ENCODE results near the gene ACTR6. TPM values are rescaled to one million over a fixed set of nuclear protein-coding genes. Genes with fewer than 3 reads are reported as not detected.
"Not testable (repeated sequence)": the region's sequence is repeated elsewhere in the genome, so short reads cannot be mapped to it uniquely, and the experiment has no call there.

Gene ACTR6
- total and polyA plus RNA-seq, 7 experiments from 2014 or later, result 24.1 to 46.8 (median 40.2) TPM

- Histone ChIP-seq H3K4me3 (ENCODE audit: low read length) (no peak overlapping the region), H3K27me3 (ENCODE audit: control insufficient read depth in 2 of 2, insufficient read depth in 2 of 2, low read length in 2 of 2) (no peaks in the 10 kb centered on the region), H3K4me1 (ENCODE audit: control insufficient read depth in 2 of 2, insufficient read depth in 2 of 2, low read length in 2 of 2) (no peaks in the 10 kb centered on the region), H3K9me3 (ENCODE audit: control insufficient read depth in 2 of 3, low read length in 3 of 3) (no peaks in the 10 kb centered on the region), H3K27ac (ENCODE audit: low read depth, low read length) (no peak overlapping the region), H3K36me3 (ENCODE audit: control insufficient read depth in 2 of 3, insufficient read depth in 3 of 3, low read length in 3 of 3) (no peaks in the 10 kb centered on the region)
- ChIA-PET POLR2A (no interaction called here), CTCF (no interaction called here)
- Mint-ChIP-seq H3K9me3 (no peaks in the 10 kb centered on the region), H3K4me3 (no peak overlapping the region), H3K36me3 (peaks cover 0 to 7% (median 0%) of the 10 kb centered on the region in 5 donors), H3K27me3 (no peaks in the 10 kb centered on the region), H3K4me1 (no peaks in the 10 kb centered on the region), H3K27ac (peak overlapping the region in 1 of 9 donors; percentile 22)
- no peak for ATAC-seq
- DNase-seq, result no peak
- intact Hi-C loops (cut with micrococcal nuclease), result no loop called here
These were observed 51.3 kb downstream of the ACTR6 start for GRCh38 chr12:100251917-100252316.

- DNase-seq, result no peak
- no peak overlapping the region for H3K27ac ChIP-seq (ENCODE audit: low read depth, low read length)
- Mint-ChIP-seq H3K9me3 (peaks cover 0 to 5% (median 0%) of the 10 kb centered on the region in 11 donors), H3K27ac (no peak overlapping the region), H3K4me3 (no peak overlapping the region), H3K27me3 (no peaks in the 10 kb centered on the region), H3K36me3 (peaks cover 0 to 14% (median 4%) of the 10 kb centered on the region in 5 donors), H3K4me1 (peaks cover 0 to 8% (median 6%) of the 10 kb centered on the region in 7 donors)
- ChIA-PET POLR2A (no interaction called here), CTCF (no interaction called here)
- intact Hi-C loops (cut with micrococcal nuclease), result no loop called here
- no peaks in the 10 kb centered on the region for H3K4me1 ChIP-seq (ENCODE audit: control insufficient read depth in 2 of 2, insufficient read depth in 2 of 2, low read length in 2 of 2)
- H3K27me3 ChIP-seq (ENCODE audit: control insufficient read depth in 2 of 2, insufficient read depth in 2 of 2, low read length in 2 of 2), result no peaks in the 10 kb centered on the region
- H3K36me3 ChIP-seq (ENCODE audit: control insufficient read depth in 2 of 3, insufficient read depth in 3 of 3, low read length in 3 of 3), result no peaks in the 10 kb centered on the region
- ATAC-seq, result no peak
- no peaks in the 10 kb centered on the region for H3K9me3 ChIP-seq (ENCODE audit: control insufficient read depth in 2 of 3, low read length in 3 of 3)
- no peak overlapping the region for H3K4me3 ChIP-seq (ENCODE audit: low read length)
These were observed 52.8 kb downstream of the ACTR6 start for GRCh38 chr12:100253437-100253836.

- no peak overlapping the region for H3K4me3 ChIP-seq (ENCODE audit: low read length)
- ChIA-PET CTCF (no interaction called here), POLR2A (interaction anchor here (1.0 kb wide), 1 partner anchor 54 kb away, joined by 3 read pairs; the partner anchor contains the start of gene ACTR6)
- Mint-ChIP-seq H3K36me3 (peaks cover 0 to 10% (median 4%) of the 10 kb centered on the region in 5 donors), H3K27ac (peak overlapping the region in 1 of 9 donors; percentile 47), H3K4me1 (peaks cover 0 to 15% (median 6%) of the 10 kb centered on the region in 7 donors), H3K9me3 (peaks cover 0 to 5% (median 0%) of the 10 kb centered on the region in 11 donors), H3K4me3 (no peak overlapping the region), H3K27me3 (no peaks in the 10 kb centered on the region)
- no peaks in the 10 kb centered on the region for H3K9me3 ChIP-seq (ENCODE audit: control insufficient read depth in 2 of 3, low read length in 3 of 3)
- DNase-seq (no peak), ATAC-seq (no peak)
- H3K27me3 ChIP-seq (ENCODE audit: control insufficient read depth in 2 of 2, insufficient read depth in 2 of 2, low read length in 2 of 2), result no peaks in the 10 kb centered on the region
- intact Hi-C loops (cut with micrococcal nuclease), result no loop called here
- H3K27ac ChIP-seq (ENCODE audit: low read depth, low read length), result no peak overlapping the region
- no peaks in the 10 kb centered on the region for H3K4me1 ChIP-seq (ENCODE audit: control insufficient read depth in 2 of 2, insufficient read depth in 2 of 2, low read length in 2 of 2)
- H3K36me3 ChIP-seq (ENCODE audit: control insufficient read depth in 2 of 3, insufficient read depth in 3 of 3, low read length in 3 of 3), result no peaks in the 10 kb centered on the region
These were observed 54.3 kb downstream of the ACTR6 start for GRCh38 chr12:100254876-100255275.

GRCh38 chr12:100258127-100258526 lies 57.5 kb downstream of the ACTR6 start:
- DNase-seq, result no peak
- CTCF ChIA-PET, result no interaction called here
- H3K27ac Mint-ChIP-seq, result no peak overlapping the region
- H3K27me3 ChIP-seq (ENCODE audit: control insufficient read depth in 2 of 2, insufficient read depth in 2 of 2, low read length in 2 of 2), result no peaks in the 10 kb centered on the region
- peaks cover 0 to 5% (median 0%) of the 10 kb centered on the region in 11 donors for H3K9me3 Mint-ChIP-seq
- H3K27me3 Mint-ChIP-seq, result no peaks in the 10 kb centered on the region
- H3K4me3 ChIP-seq (ENCODE audit: low read length), result no peak overlapping the region
- H3K36me3 Mint-ChIP-seq, result peaks cover 0 to 7% (median 4%) of the 10 kb centered on the region in 5 donors
- peak overlapping the region in 1 of 10 donors; percentile 31 for H3K4me3 Mint-ChIP-seq
- no peak overlapping the region for H3K27ac ChIP-seq (ENCODE audit: low read depth, low read length)
- H3K4me1 Mint-ChIP-seq, result peaks cover 0 to 15% (median 6%) of the 10 kb centered on the region in 7 donors
- H3K4me1 ChIP-seq (ENCODE audit: control insufficient read depth in 2 of 2, insufficient read depth in 2 of 2, low read length in 2 of 2), result no peaks in the 10 kb centered on the region
- H3K9me3 ChIP-seq (ENCODE audit: control insufficient read depth in 2 of 3, low read length in 3 of 3), result no peaks in the 10 kb centered on the region
- intact Hi-C loops (cut with micrococcal nuclease), result no loop called here
- H3K36me3 ChIP-seq (ENCODE audit: control insufficient read depth in 2 of 3, insufficient read depth in 3 of 3, low read length in 3 of 3), result no peaks in the 10 kb centered on the region
- ATAC-seq, result no peak
- POLR2A ChIA-PET, result no interaction called here

GRCh38 chr12:100263131-100263530 lies 62.5 kb downstream of the ACTR6 start:
- DNase-seq (no peak), ATAC-seq (no peak)
- intact Hi-C loops (cut with micrococcal nuclease), result no loop called here
- ChIA-PET CTCF (interaction anchor here (0.6 kb wide), 1 partner anchor 34 kb away, joined by 3 read pairs; no protein-coding TSS in a partner anchor), POLR2A (interaction anchor here (1.2 kb wide), 1 partner anchor 62 kb away, joined by 3 read pairs; the partner anchor contains the start of gene ACTR6)
- Histone ChIP-seq H3K36me3 (ENCODE audit: control insufficient read depth in 2 of 3, insufficient read depth in 3 of 3, low read length in 3 of 3) (peaks cover 0 to 6% (median 0%) of the 10 kb centered on the region in 3 experiments), H3K4me1 (ENCODE audit: control insufficient read depth in 2 of 2, insufficient read depth in 2 of 2, low read length in 2 of 2) (peaks cover 4 to 10% of the 10 kb centered on the region in 2 donors), H3K27me3 (ENCODE audit: control insufficient read depth in 2 of 2, insufficient read depth in 2 of 2, low read length in 2 of 2) (no peaks in the 10 kb centered on the region), H3K27ac (ENCODE audit: low read depth, low read length) (no peak overlapping the region), H3K9me3 (ENCODE audit: control insufficient read depth in 2 of 3, low read length in 3 of 3) (no peaks in the 10 kb centered on the region), H3K4me3 (ENCODE audit: low read length) (no peak overlapping the region)
- Mint-ChIP-seq H3K27me3 (no peaks in the 10 kb centered on the region), H3K9me3 (peaks cover 0 to 5% (median 0%) of the 10 kb centered on the region in 11 donors), H3K4me3 (no peak overlapping the region), H3K4me1 (peaks cover 0 to 22% (median 9%) of the 10 kb centered on the region in 7 donors), H3K27ac (no peak overlapping the region), H3K36me3 (peaks cover 0 to 4% (median under 1%) of the 10 kb centered on the region in 5 donors)

GRCh38 chr12:100265107-100265506 lies 64.5 kb downstream of the ACTR6 start:
- intact Hi-C loops (cut with micrococcal nuclease), result loop anchor here (5.0 kb wide), 3 partner anchors 67 to 1797 kb away; partner anchors contain the start of genes GNPTAB (in 1 of the 2) and WASHC3 (in 1 of the 2)
- H3K27ac Mint-ChIP-seq; H3K9me3 Mint-ChIP-seq; H3K4me3 ChIP-seq (ENCODE audit: low read length); H3K36me3 ChIP-seq (ENCODE audit: control insufficient read depth in 2 of 3, insufficient read depth in 3 of 3, low read length in 3 of 3); H3K27me3 Mint-ChIP-seq; H3K27ac ChIP-seq (ENCODE audit: low read depth, low read length); DNase-seq; H3K27me3 ChIP-seq (ENCODE audit: control insufficient read depth in 2 of 2, insufficient read depth in 2 of 2, low read length in 2 of 2); H3K9me3 ChIP-seq (ENCODE audit: control insufficient read depth in 2 of 3, low read length in 3 of 3); H3K36me3 Mint-ChIP-seq; ATAC-seq: not testable (repeated sequence)
- ChIA-PET POLR2A (interaction anchor here (0.8 kb wide), 1 partner anchor 55 kb away, joined by 3 read pairs; no protein-coding TSS in a partner anchor), CTCF (interaction anchor here (0.6 kb wide), 1 partner anchor 1591 kb away, joined by 4 read pairs; no protein-coding TSS in a partner anchor)
- H3K4me1 Mint-ChIP-seq, result peaks cover 13 to 35% (median 23%) of the 10 kb centered on the region in 7 donors
- H3K4me3 Mint-ChIP-seq, result peak overlapping the region in 2 of 10 donors; percentile 29 to 52
- H3K4me1 ChIP-seq (ENCODE audit: control insufficient read depth in 2 of 2, insufficient read depth in 2 of 2, low read length in 2 of 2), result peaks cover 11 to 19% of the 10 kb centered on the region in 2 donors

All from naive thymus-derived CD4-positive, alpha-beta T cell (primary cell).